Lower leg skin (tissue), 3 donors: ENCODE measurements around the gene LYRM7.

Experiments
- CTCF ChIP-seq, 3 donors: fragments of 450-650 bp; IDR thresholded peaks; one replicate each; pipeline ENCODE4 v1.5.1; 2016; ENCODE audit warnings: antibody characterized with exemption in 3 of 3, mild to moderate bottlenecking in 3 of 3, moderate library complexity in 2 of 3
- POLR2A ChIP-seq, 2 donors: fragments of 450-650 bp; IDR thresholded peaks; one replicate each; pipeline ENCODE4 v1.6.1; 2016 to 2017; ENCODE audit warnings: antibody characterized with exemption in 2 of 2, mild to moderate bottlenecking in 1 of 2, moderate library complexity in 1 of 2

GRCh38 chr5:131163276-131164119 is 7.2 kb upstream of the LYRM7 start:
- no peak for TF ChIP-seq POLR2A (IDR thresholded peaks at IDR 0.05)
- TF ChIP-seq CTCF (IDR thresholded peaks at IDR 0.05): no peak
